Endothelial cell of umbilical vein (primary cell): ENCODE measurements around the gene ELK3. TPM values are rescaled to one million over a fixed set of nuclear protein-coding genes. Genes with fewer than 3 reads are reported as not detected.

ENCODE experiments used
- BruUV-seq: library from RNA; stranded (reverse); fragments of 400-500 nt; replicated peaks from 2 replicates; lab custom pipeline; 2021; lab: Mats Ljungman, UMichigan
- CTCF ChIA-PET: fragments of 300-600, 350-600 bp; sonication (Branson Sonifier 250); formaldehyde crosslinking; loops from one replicate; lab custom pipeline; 2021; ENCODE audit warnings: antibody characterized with exemption, inconsistent platforms; lab: Charles Lee
- POLR2A ChIA-PET: fragments of 300-600, 350-600 bp; sonication (Branson Sonifier 250); formaldehyde crosslinking; loops from one replicate; lab custom pipeline; 2021; ENCODE audit warnings: antibody characterized with exemption, inconsistent platforms; lab: Charles Lee
- DNase-seq: peaks from one replicate; pipeline ENCODE4 v3.0.0-alpha.2; 2011; ENCODE audit warnings: low read depth, low spot score
- FAIRE-seq: peaks from 2 replicates; lab custom pipeline; 2011; peaks lifted over from hg19 to GRCh38; lab: Jason Lieb, UNC
- H2AFZ ChIP-seq: 2 replicates; pipeline ENCODE4 v1.6.0; 2012; ENCODE audit warnings: low read depth, low read length, control low read depth, inconsistent platforms
- H3K27ac ChIP-seq: 2 replicates; pipeline ENCODE4 v1.5.1; 2011; ENCODE audit warnings: low read depth, mild to moderate bottlenecking, control low read depth, low read length, moderate library complexity; ENCODE audit not compliant: insufficient read depth
- H3K27me3 ChIP-seq, 2 experiments: 2 replicates each; pipeline versions ENCODE4 v1.6.0 to v1.6.1; 2011; ENCODE audit warnings: low read length in 2 of 2, mixed read lengths in 1 of 2; ENCODE audit not compliant: control insufficient read depth in 2 of 2, insufficient read depth in 2 of 2
- H3K36me3 ChIP-seq, 2 experiments: 2 replicates in 1 of 2; 3 replicates in 1 of 2; pipeline ENCODE4 v1.5.1; 2011; ENCODE audit warnings: low read length in 2 of 2, mild to moderate bottlenecking in 1 of 2, moderate library complexity in 1 of 2; ENCODE audit not compliant: control insufficient read depth in 2 of 2, insufficient read depth in 2 of 2; ENCODE audit errors: extremely low read depth in 1 of 2
- H3K4me1 ChIP-seq: 3 replicates; pipeline ENCODE4 v1.5.1; 2011; ENCODE audit warnings: mild to moderate bottlenecking, low read length; ENCODE audit not compliant: control insufficient read depth, insufficient read depth; ENCODE audit errors: extremely low read depth
- H3K4me2 ChIP-seq: 2 replicates; pipeline ENCODE4 v1.6.1; 2011; ENCODE audit warnings: low read length, control low read depth, mixed read lengths; ENCODE audit not compliant: insufficient read depth
- H3K4me3 ChIP-seq, 3 experiments: fragments of 200-600 bp in 1 of 3; sonication (generic), shearing (Covaris generic) in 1 of 3; replicated peaks in 1 of 3; 2 replicates each; pipeline ENCODE4 v1.5.1; 2011 to 2016; ENCODE audit warnings: control low read depth in 3 of 3, low read length in 3 of 3, mild to moderate bottlenecking in 2 of 3, inconsistent platforms in 1 of 3, low read depth in 1 of 3, moderate library complexity in 1 of 3; ENCODE audit not compliant: insufficient read depth in 1 of 3
- H3K79me2 ChIP-seq: 2 replicates; pipeline ENCODE4 v1.6.0; 2012; ENCODE audit warnings: low read length, inconsistent platforms; ENCODE audit not compliant: control insufficient read depth, insufficient read depth
- H3K9ac ChIP-seq: replicated peaks from 2 replicates; pipeline ENCODE3; 2011; ENCODE audit warnings: low read length, control low read depth; ENCODE audit not compliant: insufficient read depth; ENCODE audit errors: extremely low read depth
- H3K9me1 ChIP-seq: replicated peaks from 3 replicates; pipeline ENCODE4 v1.6.0; 2011; ENCODE audit warnings: mild to moderate bottlenecking, low read length; ENCODE audit not compliant: control insufficient read depth, insufficient read depth; ENCODE audit errors: extremely low read depth
- H3K9me3 ChIP-seq: replicated peaks from 2 replicates; pipeline ENCODE4 v1.5.1; 2012; ENCODE audit warnings: low read length, inconsistent platforms; ENCODE audit not compliant: control insufficient read depth, insufficient read depth
- H4K20me1 ChIP-seq: replicated peaks from 2 replicates; pipeline ENCODE3; 2011; ENCODE audit warnings: mild to moderate bottlenecking, low read length; ENCODE audit not compliant: control insufficient read depth, insufficient read depth; ENCODE audit errors: extremely low read depth
- EZH2 ChIP-seq: IDR thresholded peaks from 2 replicates; pipeline ENCODE4 v1.6.1; 2012; ENCODE audit warnings: borderline replicate concordance, low read depth, mild to moderate bottlenecking, moderate library complexity, low read length, inconsistent platforms; ENCODE audit not compliant: severe bottlenecking
- FOS ChIP-seq: IDR thresholded peaks from 2 replicates; pipeline ENCODE4 v1.6.1; 2011; ENCODE audit warnings: mild to moderate bottlenecking, low read length, moderate library complexity, borderline replicate concordance; ENCODE audit not compliant: insufficient read depth
- GATA2 ChIP-seq: IDR thresholded peaks from 2 replicates; pipeline ENCODE4 v1.7.0; 2011; ENCODE audit warnings: low read depth, mild to moderate bottlenecking, moderate library complexity, mixed read lengths, low read length; ENCODE audit not compliant: insufficient read length, insufficient read depth
- JUN ChIP-seq: IDR thresholded peaks from 2 replicates; pipeline ENCODE4 v1.6.1; 2011; ENCODE audit warnings: borderline replicate concordance, low read depth; ENCODE audit not compliant: insufficient read length, insufficient read depth
- MYC ChIP-seq: IDR thresholded peaks from one replicate; pipeline ENCODE4 v1.6.1; 2011; ENCODE audit warnings: mild to moderate bottlenecking, low read depth, low read length
- POLR2A ChIP-seq: IDR thresholded peaks from 2 replicates; pipeline ENCODE4 v1.6.1; 2012; ENCODE audit warnings: low read depth, mild to moderate bottlenecking, control low read depth, low read length
- POLR2AphosphoS5 ChIP-seq: IDR thresholded peaks from 2 replicates; pipeline ENCODE4 v1.6.1; 2012; ENCODE audit warnings: low read depth, mild to moderate bottlenecking, control low read depth, low read length, moderate library complexity; ENCODE audit not compliant: insufficient read depth
- dilution Hi-C: fragments of 300-500 bp; cut with MboI; formaldehyde crosslinking; loops from one replicate; pipeline ENCODE4 v1.15.0; 2019; ENCODE audit warnings: low sequenced_read_pairs; ENCODE audit not compliant: extremely low pct_ligation_motif_present
- intact Hi-C: fragments of 100-400 bp; cut with micrococcal nuclease; formaldehyde crosslinking; loops from one replicate; pipeline ENCODE4 v1.10.0; 2022
- polyA plus RNA-seq, 4 experiments: library from polyadenylated mRNA; depleted of rRNA in 3 of 4; stranded (reverse) in 3 of 4; unstranded in 1 of 4; fragments of >200 nt; gene quantifications; 2 replicates each; pipeline versions ENCODE4 v1.2.1 to v1.2.3, GENCODE V29; 2011 to 2012; ENCODE audit warnings: missing spikeins in 1 of 4
- total RNA-seq: library from RNA; stranded (reverse); gene quantifications from 2 replicates; pipeline ENCODE4 v1.2.3, GENCODE V29; 2021
- TF ChIP-seq, protein P1 (sequence below), 2 donors: IDR thresholded peaks; 1 replicate in 1 of 2; 2 replicates in 1 of 2; pipeline ENCODE4 v1.5.1; 2011; ENCODE audit warnings: low read length in 2 of 2, mild to moderate bottlenecking in 2 of 2, moderate library complexity in 2 of 2, control low read depth in 1 of 2, inconsistent platforms in 1 of 2, low read depth in 1 of 2; ENCODE audit not compliant: insufficient read depth in 1 of 2; ENCODE audit errors: extremely low read depth in 1 of 2
- TF ChIP-seq, protein P2 (sequence below): IDR thresholded peaks from 2 replicates; pipeline ENCODE4 v1.6.1; 2011; ENCODE audit not compliant: insufficient read depth, insufficient read length

Gene ELK3
- total and polyA plus RNA-seq, 2 donors (not counting 3 experiments of a cell fraction or from before 2014, with no cell fraction given), result 64.8 to 132 TPM

GRCh38 chr12:96260231-96260630 lies 66.1 kb downstream of the ELK3 start:
- intact Hi-C loops (loop anchor here (5.0 kb wide), 1 partner anchor 137 kb away; no protein-coding TSS in a partner anchor), dilution Hi-C loops (no loop called here)
- H3K36me3 ChIP-seq, result peaks cover 24 to 31% of the 10 kb centered on the region in 2 experiments
- peaks cover 76% of the 10 kb centered on the region for H3K4me1 ChIP-seq
- no peak overlapping the region for H3K9ac ChIP-seq
- TF ChIP-seq FOS, result no peak
- TF ChIP-seq, protein P1, sequence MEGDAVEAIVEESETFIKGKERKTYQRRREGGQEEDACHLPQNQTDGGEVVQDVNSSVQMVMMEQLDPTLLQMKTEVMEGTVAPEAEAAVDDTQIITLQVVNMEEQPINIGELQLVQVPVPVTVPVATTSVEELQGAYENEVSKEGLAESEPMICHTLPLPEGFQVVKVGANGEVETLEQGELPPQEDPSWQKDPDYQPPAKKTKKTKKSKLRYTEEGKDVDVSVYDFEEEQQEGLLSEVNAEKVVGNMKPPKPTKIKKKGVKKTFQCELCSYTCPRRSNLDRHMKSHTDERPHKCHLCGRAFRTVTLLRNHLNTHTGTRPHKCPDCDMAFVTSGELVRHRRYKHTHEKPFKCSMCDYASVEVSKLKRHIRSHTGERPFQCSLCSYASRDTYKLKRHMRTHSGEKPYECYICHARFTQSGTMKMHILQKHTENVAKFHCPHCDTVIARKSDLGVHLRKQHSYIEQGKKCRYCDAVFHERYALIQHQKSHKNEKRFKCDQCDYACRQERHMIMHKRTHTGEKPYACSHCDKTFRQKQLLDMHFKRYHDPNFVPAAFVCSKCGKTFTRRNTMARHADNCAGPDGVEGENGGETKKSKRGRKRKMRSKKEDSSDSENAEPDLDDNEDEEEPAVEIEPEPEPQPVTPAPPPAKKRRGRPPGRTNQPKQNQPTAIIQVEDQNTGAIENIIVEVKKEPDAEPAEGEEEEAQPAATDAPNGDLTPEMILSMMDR (IDR thresholded peaks at IDR 0.05; ENCODE audit: extremely low read depth in 1 of 2, insufficient read depth in 1 of 2, low read depth in 1 of 2, low read length in 2 of 2), result no peak
- TF ChIP-seq POLR2A, result no peak
- no peak for TF ChIP-seq EZH2
- no peak for TF ChIP-seq POLR2AphosphoS5
- no peak for TF ChIP-seq GATA2
- TF ChIP-seq JUN, result no peak
- no peak for TF ChIP-seq MYC
- TF ChIP-seq, protein P2, sequence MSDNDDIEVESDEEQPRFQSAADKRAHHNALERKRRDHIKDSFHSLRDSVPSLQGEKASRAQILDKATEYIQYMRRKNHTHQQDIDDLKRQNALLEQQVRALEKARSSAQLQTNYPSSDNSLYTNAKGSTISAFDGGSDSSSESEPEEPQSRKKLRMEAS, result no peak
- no peak overlapping the region for H3K27ac ChIP-seq
- peaks cover 13% of the 10 kb centered on the region for H4K20me1 ChIP-seq
- DNase-seq, result no peak
- ChIA-PET CTCF (no interaction called here), POLR2A (interaction anchor here (0.5 kb wide), 1 partner anchor 60 kb away, joined by 3 read pairs; no protein-coding TSS in a partner anchor)
- no peak overlapping the region for H2AFZ ChIP-seq
- H3K79me2 ChIP-seq, result peaks cover 58% of the 10 kb centered on the region
- H3K27me3 ChIP-seq, result no peaks in the 10 kb centered on the region
- no peak for FAIRE-seq
- no peaks in the 10 kb centered on the region for H3K9me1 ChIP-seq
- H3K4me2 ChIP-seq, result no peak overlapping the region
- no peak overlapping the region for H3K4me3 ChIP-seq
- no TSS peak for BruUV-seq
- H3K9me3 ChIP-seq, result no peaks in the 10 kb centered on the region
